ENCODE results near the gene TMEM126A.

GRCh38 chr11:85673393-85673792 lies 25.6 kb downstream of the TMEM126A start:
- TF ChIP-seq POLR2A (IDR thresholded peaks at IDR 0.05) (no peak), EP300 (IDR thresholded peaks at IDR 0.05) (no peak)
- TF ChIP-seq, protein P1, sequence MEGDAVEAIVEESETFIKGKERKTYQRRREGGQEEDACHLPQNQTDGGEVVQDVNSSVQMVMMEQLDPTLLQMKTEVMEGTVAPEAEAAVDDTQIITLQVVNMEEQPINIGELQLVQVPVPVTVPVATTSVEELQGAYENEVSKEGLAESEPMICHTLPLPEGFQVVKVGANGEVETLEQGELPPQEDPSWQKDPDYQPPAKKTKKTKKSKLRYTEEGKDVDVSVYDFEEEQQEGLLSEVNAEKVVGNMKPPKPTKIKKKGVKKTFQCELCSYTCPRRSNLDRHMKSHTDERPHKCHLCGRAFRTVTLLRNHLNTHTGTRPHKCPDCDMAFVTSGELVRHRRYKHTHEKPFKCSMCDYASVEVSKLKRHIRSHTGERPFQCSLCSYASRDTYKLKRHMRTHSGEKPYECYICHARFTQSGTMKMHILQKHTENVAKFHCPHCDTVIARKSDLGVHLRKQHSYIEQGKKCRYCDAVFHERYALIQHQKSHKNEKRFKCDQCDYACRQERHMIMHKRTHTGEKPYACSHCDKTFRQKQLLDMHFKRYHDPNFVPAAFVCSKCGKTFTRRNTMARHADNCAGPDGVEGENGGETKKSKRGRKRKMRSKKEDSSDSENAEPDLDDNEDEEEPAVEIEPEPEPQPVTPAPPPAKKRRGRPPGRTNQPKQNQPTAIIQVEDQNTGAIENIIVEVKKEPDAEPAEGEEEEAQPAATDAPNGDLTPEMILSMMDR (IDR thresholded peaks at IDR 0.05): no peak
